OCI-LY7 (cell line): ENCODE measurements around the gene COL23A1. TPM values are rescaled to one million over a fixed set of nuclear protein-coding genes. Genes with fewer than 3 reads are reported as not detected.

ENCODE experiments used
- BruUV-seq: library from RNA; stranded (reverse); fragments of 400-500 nt; replicated peaks from 2 replicates; lab custom pipeline; 2021; lab: Mats Ljungman, UMichigan
- CTCF ChIA-PET: fragments of 300-600 bp; sonication (Branson Sonifier 250); formaldehyde crosslinking; loops from one replicate; lab custom pipeline; 2022; ENCODE audit warnings: antibody characterized with exemption; ENCODE audit not compliant: unreplicated experiment; lab: Charles Lee
- POLR2A ChIA-PET: fragments of 300-600 bp; sonication (Branson Sonifier 250); formaldehyde crosslinking; loops from one replicate; lab custom pipeline; 2022; ENCODE audit warnings: antibody characterized with exemption; lab: Charles Lee
- DNase-seq: peaks from one replicate; pipeline ENCODE4 v3.0.0-alpha.2; 2015; ENCODE audit warnings: low spot score
- H2AFZ ChIP-seq: fragments of 200-600 bp; sonication (generic), shearing (Covaris generic); 2 replicates; pipeline ENCODE4 v1.6.1; 2014; ENCODE audit warnings: mild to moderate bottlenecking, antibody characterized with exemption, low read length, moderate library complexity
- H3K27ac ChIP-seq: fragments of 200-600 bp; sonication (generic); 2 replicates; pipeline ENCODE4 v1.5.1; 2014; ENCODE audit warnings: mixed run types, low read depth, mild to moderate bottlenecking, moderate library complexity, low read length, inconsistent platforms; ENCODE audit not compliant: poor library complexity, severe bottlenecking
- H3K36me3 ChIP-seq: fragments of 200-600 bp; sonication (generic); 2 replicates; pipeline ENCODE4 v1.6.1; 2014; ENCODE audit warnings: mild to moderate bottlenecking, antibody characterized with exemption, low read length, moderate library complexity, mixed read lengths; ENCODE audit not compliant: insufficient read depth
- H3K4me1 ChIP-seq: fragments of 200-600 bp; sonication (generic); 2 replicates; pipeline ENCODE4 v1.5.1; 2014; ENCODE audit warnings: mild to moderate bottlenecking, low read length; ENCODE audit not compliant: insufficient read depth, poor library complexity, severe bottlenecking
- H3K4me2 ChIP-seq: fragments of 200-600 bp; sonication (generic); 2 replicates; pipeline ENCODE4 v1.6.1; 2014; ENCODE audit warnings: mild to moderate bottlenecking, low read length
- H3K4me3 ChIP-seq: fragments of 200-600 bp; sonication (generic); 2 replicates; pipeline ENCODE4 v1.5.1; 2014; ENCODE audit warnings: mild to moderate bottlenecking, low read depth, low read length; ENCODE audit not compliant: poor library complexity, severe bottlenecking
- H3K79me2 ChIP-seq: fragments of 200-600 bp; sonication (generic); 2 replicates; pipeline ENCODE4 v1.6.1; 2016; ENCODE audit warnings: low read depth, mild to moderate bottlenecking, low read length, moderate library complexity, mixed read lengths; ENCODE audit not compliant: insufficient read depth
- H3K9me2 ChIP-seq: fragments of 200-600 bp; sonication (generic); 2 replicates; pipeline ENCODE4 v1.6.1; 2016; ENCODE audit warnings: mild to moderate bottlenecking, low read length, mixed read lengths; ENCODE audit not compliant: insufficient read depth
- H3K9me3 ChIP-seq: fragments of 200-600 bp; sonication (generic); 2 replicates; pipeline ENCODE4 v1.6.1; 2014; ENCODE audit warnings: mild to moderate bottlenecking, mixed run types, low read length, mixed read lengths
- H4K20me1 ChIP-seq: fragments of 200-600 bp; sonication (generic); 2 replicates; pipeline ENCODE4 v1.6.1; 2014; ENCODE audit warnings: mild to moderate bottlenecking, antibody characterized with exemption, low read length, moderate library complexity, mixed read lengths; ENCODE audit not compliant: insufficient read depth
- CTCF ChIP-seq: fragments of 200-600 bp; sonication (generic); conservative IDR thresholded peaks from 2 replicates; pipeline ENCODE4 v1.5.1; 2014; ENCODE audit warnings: mild to moderate bottlenecking, antibody characterized with exemption, low read length, moderate library complexity, mixed read lengths
- EZH2phosphoT487 ChIP-seq: fragments of 200-600 bp; sonication (generic); IDR thresholded peaks from 2 replicates; pipeline ENCODE4 v1.6.1; 2018; ENCODE audit warnings: low read depth, borderline replicate concordance, mild to moderate bottlenecking, mixed run types, antibody characterized with exemption, low read length, moderate library complexity, mixed read lengths
- intact Hi-C: fragments of 100-400 bp; cut with micrococcal nuclease; formaldehyde crosslinking; loops from one replicate; pipeline ENCODE4 v1.10.0; 2022; ENCODE audit not compliant: unreplicated experiment
- total RNA-seq, 2 experiments: library from RNA; depleted of rRNA in 1 of 2; stranded (reverse); fragments of >200 nt in 1 of 2; shearing (Covaris generic) in 1 of 2; gene quantifications; 2 replicates each; pipeline ENCODE4 v1.2.3, GENCODE V29; 2014 to 2022

COL23A1 gene
- total RNA-seq, 2 experiments from 2014 or later: 0.53 TPM; not detected in 1

- no peaks in the 10 kb centered on the region for H3K9me3 ChIP-seq
- intact Hi-C loops: no loop called here
- no peak for DNase-seq
- CTCF ChIA-PET: no interaction called here
- no TSS peak for BruUV-seq
- no peaks in the 10 kb centered on the region for H3K4me1 ChIP-seq
- TF ChIP-seq EZH2phosphoT487 (no peak), CTCF (no peak)
- no peak overlapping the region for H2AFZ ChIP-seq
- no peaks in the 10 kb centered on the region for H3K9me2 ChIP-seq
- H3K4me3 ChIP-seq: no peak overlapping the region
- H3K27ac ChIP-seq: no peak overlapping the region
- no peak overlapping the region for H3K4me2 ChIP-seq
- POLR2A ChIA-PET: no interaction called here
- H3K79me2 ChIP-seq: no peaks in the 10 kb centered on the region
- no peaks in the 10 kb centered on the region for H3K36me3 ChIP-seq
- H4K20me1 ChIP-seq: no peaks in the 10 kb centered on the region
Observed at GRCh38 chr5:178312880-178313282, 277.3 kb downstream of the COL23A1 start.

- no peaks in the 10 kb centered on the region for H3K9me2 ChIP-seq
- no peaks in the 10 kb centered on the region for H3K4me1 ChIP-seq
- no peak for DNase-seq
- TF ChIP-seq EZH2phosphoT487 (no peak), CTCF (no peak)
- POLR2A ChIA-PET: interaction anchor here (0.9 kb wide), 1 partner anchor 52 kb away, joined by 6 read pairs; no protein-coding TSS in a partner anchor
- no peaks in the 10 kb centered on the region for H3K9me3 ChIP-seq
- intact Hi-C loops: no loop called here
- H3K4me3 ChIP-seq: no peak overlapping the region
- H3K79me2 ChIP-seq: no peaks in the 10 kb centered on the region
- H3K4me2 ChIP-seq: no peak overlapping the region
- no peak overlapping the region for H2AFZ ChIP-seq
- BruUV-seq: no TSS peak
- no peaks in the 10 kb centered on the region for H4K20me1 ChIP-seq
- CTCF ChIA-PET: no interaction called here
- no peaks in the 10 kb centered on the region for H3K36me3 ChIP-seq
- H3K27ac ChIP-seq: no peak overlapping the region
Observed at GRCh38 chr5:178310130-178310865, 279.9 kb downstream of the COL23A1 start.
